Right atrium auricular region (tissue), 2 donors: ENCODE results near the gene FGD5. TPM values are rescaled to one million over a fixed set of nuclear protein-coding genes. Genes with fewer than 3 reads are reported as not detected.
A peak's percentile ranks its signal among the peaks of the same experiment; 100 is the strongest.

Source experiments
- DNase-seq: peaks from one replicate; pipeline ENCODE4 v3.0.0-alpha.2; 2019; ENCODE audit warnings: low spot score
- H3K27ac ChIP-seq, 2 donors: fragments of 200-600 bp; sonication (generic); 1 replicate in 1 of 2; 2 replicates in 1 of 2; pipeline ENCODE4 v1.5.1; 2016 to 2019
- H3K27me3 ChIP-seq, 2 donors: fragments of 200-600 bp; sonication (generic); one replicate each; pipeline versions ENCODE4 v1.5.1 to v1.6.0; 2017 to 2019
- H3K36me3 ChIP-seq: fragments of 200-600 bp; sonication (generic); one replicate; pipeline ENCODE4 v1.5.1; 2016
- H3K4me1 ChIP-seq, 2 donors: fragments of 200-600 bp; sonication (generic); one replicate each; pipeline versions ENCODE4 v1.5.1 to v1.6.0; 2017 to 2019
- H3K4me3 ChIP-seq, 2 donors: fragments of 200-600 bp; sonication (generic); 1 replicate in 1 of 2; 2 replicates in 1 of 2; pipeline ENCODE4 v1.5.1; 2017 to 2019; ENCODE audit warnings: mild to moderate bottlenecking in 1 of 2, moderate library complexity in 1 of 2
- H3K9me3 ChIP-seq, 2 donors: fragments of 200-600 bp; sonication (generic); one replicate each; pipeline ENCODE4 v1.5.1; 2019
- CTCF ChIP-seq, 2 donors: fragments of 200-600 bp; sonication (generic); IDR thresholded peaks; one replicate each; pipeline ENCODE4 v1.5.1; 2019; ENCODE audit warnings: antibody characterized with exemption in 2 of 2
- total RNA-seq, 2 donors: library from RNA; depleted of rRNA; stranded (reverse); fragments of >200 nt; gene quantifications; one replicate each; pipeline ENCODE4 v1.1.0, GENCODE V29; 2016

The FGD5 gene
- total RNA-seq, 2 donors from 2014 or later, result 9.6 to 18.8 TPM

- Histone ChIP-seq H3K27me3 (no peaks in the 10 kb centered on the region), H3K4me3 (no peak overlapping the region), H3K4me1 (peaks cover 0 to 31% of the 10 kb centered on the region in 2 donors), H3K36me3 (no peaks in the 10 kb centered on the region), H3K27ac (no peak overlapping the region), H3K9me3 (no peaks in the 10 kb centered on the region)
- no peak for TF ChIP-seq CTCF (IDR thresholded peaks at IDR 0.05)
- no peak for DNase-seq
Observed at GRCh38 chr3:14872706-14873105, 53.9 kb downstream of the FGD5 start.

- DNase-seq, result no peak
Observed at GRCh38 chr3:14874784-14875183, 56.0 kb downstream of the FGD5 start.

DNA sequence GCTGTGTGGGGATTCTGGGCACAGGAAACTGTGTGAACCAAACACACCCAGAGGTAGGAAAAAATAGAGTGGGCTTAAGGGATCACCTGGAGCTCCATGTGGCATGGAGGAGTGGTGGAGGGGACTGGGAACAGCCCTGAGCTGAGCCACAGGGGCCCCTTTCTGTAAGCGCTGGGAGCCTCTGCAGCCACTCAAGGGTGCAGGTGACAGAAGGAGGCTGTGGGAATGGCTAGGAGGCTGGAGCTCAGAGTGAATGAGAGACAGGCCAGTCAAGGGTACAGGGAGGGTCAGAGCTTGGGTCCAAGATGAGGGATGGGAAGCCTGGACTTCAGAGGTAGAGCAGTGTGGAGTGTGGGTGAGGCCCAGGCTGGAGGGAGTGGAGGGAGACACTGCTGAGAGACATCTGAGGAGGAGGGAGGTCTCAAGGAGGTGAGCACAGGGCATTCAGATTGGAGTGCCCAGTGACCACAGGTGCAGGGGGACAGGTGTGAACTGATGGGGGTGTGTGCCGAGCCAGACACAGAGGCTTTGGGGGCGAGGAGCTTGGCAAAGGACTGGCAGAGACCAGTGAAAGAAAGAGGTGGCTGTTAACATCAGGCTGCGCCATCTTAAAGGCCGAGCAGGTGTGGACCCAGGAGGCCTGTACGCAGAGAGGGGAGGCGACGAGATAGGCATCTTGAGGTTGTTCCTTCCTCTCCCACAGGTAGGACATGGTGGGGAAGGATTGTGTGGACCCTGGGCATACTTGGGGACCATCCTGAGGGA is 56.8 kb downstream of the FGD5 start:
- peaks cover 0 to 40% of the 10 kb centered on the region in 2 donors for H3K4me1 ChIP-seq
- no peak for DNase-seq

More at GRCh38 chr3:14874784-14875183, 56.0 kb downstream of the FGD5 start:
- no peaks in the 10 kb centered on the region for H3K36me3 ChIP-seq
- TF ChIP-seq CTCF (IDR thresholded peaks at IDR 0.05), result no peak
- no peak overlapping the region for H3K4me3 ChIP-seq
- H3K27ac ChIP-seq, result no peak overlapping the region
- H3K9me3 ChIP-seq, result no peaks in the 10 kb centered on the region
- H3K27me3 ChIP-seq, result no peaks in the 10 kb centered on the region
- H3K4me1 ChIP-seq, result peaks cover 0 to 42% of the 10 kb centered on the region in 2 donors

GRCh38 chr3:14876921-14877333 is 58.2 kb downstream of the FGD5 start:
- Histone ChIP-seq H3K4me3 (no peak overlapping the region), H3K27me3 (no peaks in the 10 kb centered on the region), H3K4me1 (peaks cover 0 to 40% of the 10 kb centered on the region in 2 donors), H3K27ac (peak overlapping the region; percentile 51 to 68), H3K36me3 (no peaks in the 10 kb centered on the region), H3K9me3 (no peaks in the 10 kb centered on the region)
- DNase-seq, result peak; percentile 86
- TF ChIP-seq CTCF (IDR thresholded peaks at IDR 0.05), result no peak

More for the DNA sequence above, 56.8 kb downstream of the FGD5 start:
- no peak for TF ChIP-seq CTCF (IDR thresholded peaks at IDR 0.05)
- H3K9me3 ChIP-seq, result no peaks in the 10 kb centered on the region
- no peaks in the 10 kb centered on the region for H3K27me3 ChIP-seq
- no peaks in the 10 kb centered on the region for H3K36me3 ChIP-seq
- H3K27ac ChIP-seq, result peak overlapping the region in 1 of 2 donors; percentile 31
- no peak overlapping the region for H3K4me3 ChIP-seq

- DNase-seq, result no peak
- no peaks in the 10 kb centered on the region for H3K9me3 ChIP-seq
- peak overlapping the region; percentile 51 to 68 for H3K27ac ChIP-seq
- peaks cover 0 to 40% of the 10 kb centered on the region in 2 donors for H3K4me1 ChIP-seq
- H3K27me3 ChIP-seq, result no peaks in the 10 kb centered on the region
- no peak for TF ChIP-seq CTCF (IDR thresholded peaks at IDR 0.05)
- no peaks in the 10 kb centered on the region for H3K36me3 ChIP-seq
- no peak overlapping the region for H3K4me3 ChIP-seq
Observed at GRCh38 chr3:14877469-14877868, 58.7 kb downstream of the FGD5 start.
